ENCODE data around the gene GNG2. TPM values are rescaled to one million over a fixed set of nuclear protein-coding genes. Genes with fewer than 3 reads are reported as not detected.

GNG2 gene
- total RNA-seq (10 to 100 TPM in 2 of 9 donors, 1 to 10 TPM in 7; 3.3 to 29.2 (median 7.8) TPM), polyA plus RNA-seq (1 to 10 TPM; 3.1 to 3.7 TPM)
- long read RNA-seq, donor 1, partial matches to known transcripts, result 0 of 1 reads
- long read RNA-seq, donor 1, other reads (novel, unspliced or antisense), result 1 of 1 reads
- long read RNA-seq, donor 2, partial matches to known transcripts, result 0 of 4 reads
- long read RNA-seq, donor 2, other reads (novel, unspliced or antisense), result 2 of 4 reads
- long read RNA-seq, donor 3, partial matches to known transcripts, result 0 of 7 reads
- long read RNA-seq, donor 3, other reads (novel, unspliced or antisense), result 3 of 7 reads

DNA sequence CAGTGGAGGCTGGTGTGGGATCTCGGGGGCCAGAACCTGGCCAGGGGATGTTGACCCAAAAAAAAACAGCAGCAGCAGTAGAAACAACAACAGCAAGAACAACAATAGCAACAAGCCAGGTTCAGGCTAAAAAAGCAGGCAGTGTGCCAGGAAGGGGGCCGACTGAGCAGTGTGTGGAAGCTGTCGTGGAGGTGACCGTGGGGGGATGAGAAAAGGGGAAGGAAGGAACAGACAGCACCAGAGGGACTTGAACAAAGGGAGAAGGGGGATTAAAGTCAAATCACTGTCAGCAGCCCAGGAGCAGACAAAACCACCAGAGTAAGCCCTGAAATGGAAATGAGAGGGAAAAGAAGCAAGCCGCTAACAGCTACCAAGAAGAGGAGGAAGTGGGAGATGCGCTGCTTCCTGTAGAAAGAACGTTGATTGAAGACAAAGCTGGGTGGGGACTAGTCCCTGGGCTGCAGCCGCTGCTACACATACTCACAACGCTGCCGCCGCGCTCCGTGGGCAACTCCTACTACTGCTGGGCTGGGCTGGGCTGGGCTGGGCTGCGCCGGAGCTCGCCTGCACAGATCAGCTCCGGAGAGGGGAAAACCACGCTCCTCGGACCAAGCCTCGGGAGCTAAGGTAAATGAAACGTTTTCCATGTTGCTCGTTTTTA is at the start of gene GNG2:
TSS of gene GNG2 (plus strand) at position 449 of the 661 bp plus-strand sequence. CDS start 90,067 bp downstream, outside the sequence.
- WGBS, 4 donors, result 5 to 8% (median 6%) methylated on average over 18 to 22 of the region's 22 CpGs
- ATAC-seq, result peak; percentile 96 to 100 (median 99)

DNA sequence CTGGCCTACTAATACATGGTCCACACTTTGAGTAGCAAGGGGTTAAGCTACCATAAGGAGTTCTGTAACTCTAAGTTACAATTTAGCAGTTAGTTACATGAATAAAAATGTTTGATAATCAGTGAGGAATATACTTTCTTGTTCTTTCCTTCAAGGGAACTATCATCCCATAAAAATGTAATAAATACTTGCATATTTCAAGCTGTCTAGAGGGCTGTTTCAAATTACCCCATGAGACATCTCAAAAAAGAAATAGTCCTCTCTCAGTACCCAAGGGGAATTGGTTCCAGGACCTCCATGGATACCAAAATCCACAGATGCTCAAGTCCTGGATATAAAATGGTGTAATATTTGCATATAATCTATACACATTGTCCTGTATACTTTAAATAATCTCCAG is 48.7 kb upstream of the GNG2 start:
- intact Hi-C loops (cut with DNase I), result no loop called here
- no peaks in the 10 kb centered on the region for H3K36me3 ChIP-seq
- no peak for DNase-seq
- no peaks in the 10 kb centered on the region for H3K4me1 ChIP-seq
- no peaks in the 10 kb centered on the region for H3K27me3 ChIP-seq
- H3K4me3 ChIP-seq, result no peak overlapping the region
- no peak for ATAC-seq
- no peak overlapping the region for H3K27ac ChIP-seq
- TF ChIP-seq, protein P1, sequence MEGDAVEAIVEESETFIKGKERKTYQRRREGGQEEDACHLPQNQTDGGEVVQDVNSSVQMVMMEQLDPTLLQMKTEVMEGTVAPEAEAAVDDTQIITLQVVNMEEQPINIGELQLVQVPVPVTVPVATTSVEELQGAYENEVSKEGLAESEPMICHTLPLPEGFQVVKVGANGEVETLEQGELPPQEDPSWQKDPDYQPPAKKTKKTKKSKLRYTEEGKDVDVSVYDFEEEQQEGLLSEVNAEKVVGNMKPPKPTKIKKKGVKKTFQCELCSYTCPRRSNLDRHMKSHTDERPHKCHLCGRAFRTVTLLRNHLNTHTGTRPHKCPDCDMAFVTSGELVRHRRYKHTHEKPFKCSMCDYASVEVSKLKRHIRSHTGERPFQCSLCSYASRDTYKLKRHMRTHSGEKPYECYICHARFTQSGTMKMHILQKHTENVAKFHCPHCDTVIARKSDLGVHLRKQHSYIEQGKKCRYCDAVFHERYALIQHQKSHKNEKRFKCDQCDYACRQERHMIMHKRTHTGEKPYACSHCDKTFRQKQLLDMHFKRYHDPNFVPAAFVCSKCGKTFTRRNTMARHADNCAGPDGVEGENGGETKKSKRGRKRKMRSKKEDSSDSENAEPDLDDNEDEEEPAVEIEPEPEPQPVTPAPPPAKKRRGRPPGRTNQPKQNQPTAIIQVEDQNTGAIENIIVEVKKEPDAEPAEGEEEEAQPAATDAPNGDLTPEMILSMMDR (IDR thresholded peaks at IDR 0.05), result no peak
- no peak for TF ChIP-seq POLR2A (IDR thresholded peaks at IDR 0.05)
- H3K9me3 ChIP-seq, result peaks cover 0 to 6% (median 0%) of the 10 kb centered on the region in 12 donors

More for the DNA sequence above, at the start of gene GNG2:
- TF ChIP-seq, protein P1 (IDR thresholded peaks at IDR 0.05), result no peak
- TF ChIP-seq POLR2A (IDR thresholded peaks at IDR 0.05), result peak in 1 of 2 donors; percentile 44
- Histone ChIP-seq H3K4me3 (peak within 1 kb of the TSS; percentile 25 to 71 (median 53)), H3K36me3 (no peaks in the 10 kb centered on the region), H3K4me1 (peaks cover 0 to 73% (median 7%) of the 10 kb centered on the region in 12 donors), H3K27ac (peak within 1 kb of the TSS in 11 of 12 donors; percentile 6 to 89 (median 52)), H3K27me3 (no peaks in the 10 kb centered on the region), H3K9me3 (no peaks in the 10 kb centered on the region)
- DNase-seq, result peak; percentile 81 to 93 (median 81)
- intact Hi-C loops (cut with DNase I), result loop anchor here in 2 of 10 donors (5.0 to 10.0 kb wide), 3 partner anchors 62 to 117 kb away; no protein-coding TSS in a partner anchor

DNA sequence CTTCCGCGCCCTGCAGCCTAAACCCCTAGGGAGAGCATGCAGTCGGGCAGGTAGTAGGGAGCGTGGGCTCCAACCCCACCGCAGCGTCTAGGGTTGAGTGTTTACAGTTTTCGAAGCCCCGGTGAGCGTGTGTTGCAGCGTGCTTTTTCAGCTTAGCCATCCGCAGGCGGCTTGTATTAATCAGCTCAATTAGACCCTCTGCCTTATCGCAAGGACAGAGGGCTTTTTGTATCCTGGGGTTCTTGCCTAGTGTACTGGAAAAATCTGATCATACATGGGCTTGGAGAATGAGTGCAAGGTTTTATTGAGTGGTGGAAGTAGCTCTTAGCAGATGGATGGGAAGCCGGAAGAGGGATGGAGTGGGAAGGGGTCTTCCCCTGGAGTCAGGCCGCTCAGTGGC is 44.4 kb upstream of the GNG2 start:
- Histone ChIP-seq H3K4me1 (no peaks in the 10 kb centered on the region), H3K4me3 (no peak overlapping the region), H3K9me3 (no peaks in the 10 kb centered on the region), H3K36me3 (no peaks in the 10 kb centered on the region), H3K27ac (no peak overlapping the region), H3K27me3 (peaks cover 0 to 5% (median 0%) of the 10 kb centered on the region in 9 donors)
- TF ChIP-seq, protein P1 (IDR thresholded peaks at IDR 0.05), result no peak
- no peak for TF ChIP-seq POLR2A (IDR thresholded peaks at IDR 0.05)
- WGBS, 4 donors, result 74 to 79% (median 77%) methylated on average over 13 to 15 of the region's 15 CpGs
- ATAC-seq (no peak), DNase-seq (no peak)
- intact Hi-C loops (cut with DNase I), result no loop called here

DNA sequence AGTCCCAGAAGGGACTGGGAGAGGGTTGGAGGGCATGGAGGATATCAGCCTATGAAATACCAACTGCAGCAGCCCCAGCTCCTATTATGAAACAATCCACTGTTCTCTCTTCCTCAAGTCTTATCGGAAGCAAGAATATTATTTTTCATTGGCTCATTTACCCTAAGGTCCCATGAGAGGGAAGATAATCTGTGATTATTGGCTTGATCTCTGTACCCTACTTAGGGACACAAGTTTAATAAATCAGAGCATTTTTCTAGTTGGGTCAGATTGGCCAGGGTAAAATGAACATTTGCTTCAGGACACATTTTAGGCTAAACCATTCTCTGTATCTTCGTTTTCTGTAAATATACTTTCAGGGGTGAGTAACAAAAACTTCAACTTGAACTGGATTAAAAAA is 43.1 kb upstream of the GNG2 start:
- no peaks in the 10 kb centered on the region for H3K4me1 ChIP-seq
- TF ChIP-seq, protein P1 (IDR thresholded peaks at IDR 0.05), result no peak
- no peak for TF ChIP-seq POLR2A (IDR thresholded peaks at IDR 0.05)
- no peak overlapping the region for H3K27ac ChIP-seq
- peaks cover 0 to 5% (median 0%) of the 10 kb centered on the region in 9 donors for H3K27me3 ChIP-seq
- no peak for DNase-seq
- no peaks in the 10 kb centered on the region for H3K36me3 ChIP-seq
- WGBS, 4 donors, result 62 to 85% (median 79%) methylated on average over 2 of the region's 2 CpGs
- ATAC-seq, result no peak
- no peak overlapping the region for H3K4me3 ChIP-seq
- no peaks in the 10 kb centered on the region for H3K9me3 ChIP-seq
- intact Hi-C loops (cut with DNase I), result no loop called here
